Choroid plexus epithelial cell (primary cell): Measurements from ENCODE around the gene TRIM4.
A peak's percentile ranks its signal among the peaks of the same experiment; 100 is the strongest.

Experiments
- DNase-seq: peaks from one replicate; pipeline ENCODE4 v3.0.0-alpha.2; 2010; ENCODE audit warnings: low read depth
- H3K4me3 ChIP-seq: 2 replicates; pipeline ENCODE4 v1.5.1; 2011; ENCODE audit warnings: low read depth, mild to moderate bottlenecking, control low read depth, low read length, moderate library complexity
- CTCF ChIP-seq: conservative IDR thresholded peaks from 2 replicates; pipeline ENCODE4 v1.5.1; 2011; ENCODE audit warnings: low read depth, mild to moderate bottlenecking, control low read depth, inconsistent platforms, low read length, moderate library complexity

TRIM4 gene

DNA sequence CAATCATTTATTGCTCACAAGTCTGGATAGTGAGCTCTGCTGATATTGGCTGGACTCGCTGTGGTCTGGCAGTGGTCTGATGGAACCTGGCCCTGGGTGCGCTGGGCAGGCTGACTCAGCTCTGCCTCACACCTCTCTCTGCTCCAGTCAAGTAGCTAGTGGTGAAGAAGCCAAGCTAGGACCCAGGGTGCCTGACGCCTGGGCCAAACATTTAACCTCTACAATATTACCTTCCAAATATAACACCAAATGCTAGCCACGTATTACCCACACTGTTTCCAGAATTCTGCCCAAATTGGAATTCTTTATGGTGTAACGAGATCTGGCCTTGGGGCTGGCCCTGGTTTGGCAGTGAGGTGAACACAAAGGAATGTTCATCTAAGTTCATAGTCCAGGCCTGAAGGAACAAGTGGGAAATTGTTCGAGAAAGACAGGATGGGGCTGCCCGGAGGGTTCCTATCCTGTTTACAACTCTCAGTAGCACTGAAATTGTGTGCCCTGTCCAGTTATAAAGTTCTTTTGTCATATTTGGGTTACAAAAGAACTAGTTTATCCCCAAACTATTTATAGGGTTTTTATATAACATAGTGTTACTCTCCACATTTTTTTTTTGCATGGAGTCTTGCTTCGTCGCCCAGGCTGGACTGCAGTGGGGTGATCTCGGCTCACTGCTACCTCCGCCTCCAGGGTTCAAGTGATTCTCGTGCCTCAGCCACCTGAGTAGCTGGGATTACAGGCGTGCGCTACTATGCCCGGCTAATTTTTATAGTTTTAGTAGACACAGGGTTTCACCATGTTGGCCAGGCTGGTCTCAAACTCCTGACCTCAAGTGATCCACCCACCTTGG lies 58.8 kb downstream of the TRIM4 start:
- peak; percentile 74 for DNase-seq
- no peak overlapping the region for H3K4me3 ChIP-seq
- TF ChIP-seq CTCF: no peak

DNA sequence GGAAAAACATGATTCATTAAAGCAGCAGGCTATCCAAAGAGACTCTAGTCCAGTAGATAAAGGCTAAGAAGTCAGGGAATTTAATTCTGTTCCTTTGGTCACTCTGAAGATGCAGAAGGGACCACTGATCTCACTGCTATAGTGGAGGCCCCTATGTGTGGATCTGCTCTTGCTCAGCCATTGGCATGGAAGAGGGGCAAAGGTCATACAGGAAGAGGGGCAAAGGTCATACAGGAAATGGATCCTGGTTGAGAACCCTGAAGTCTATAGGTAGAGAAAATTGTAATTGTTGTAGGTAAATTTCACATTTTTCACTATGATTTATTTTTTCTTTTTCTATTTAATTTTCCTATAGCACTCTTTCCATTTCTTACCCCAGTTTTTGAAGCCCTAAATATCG lies 64.1 kb downstream of the TRIM4 start:
- no peak overlapping the region for H3K4me3 ChIP-seq
- TF ChIP-seq CTCF: no peak
- DNase-seq: no peak

DNA sequence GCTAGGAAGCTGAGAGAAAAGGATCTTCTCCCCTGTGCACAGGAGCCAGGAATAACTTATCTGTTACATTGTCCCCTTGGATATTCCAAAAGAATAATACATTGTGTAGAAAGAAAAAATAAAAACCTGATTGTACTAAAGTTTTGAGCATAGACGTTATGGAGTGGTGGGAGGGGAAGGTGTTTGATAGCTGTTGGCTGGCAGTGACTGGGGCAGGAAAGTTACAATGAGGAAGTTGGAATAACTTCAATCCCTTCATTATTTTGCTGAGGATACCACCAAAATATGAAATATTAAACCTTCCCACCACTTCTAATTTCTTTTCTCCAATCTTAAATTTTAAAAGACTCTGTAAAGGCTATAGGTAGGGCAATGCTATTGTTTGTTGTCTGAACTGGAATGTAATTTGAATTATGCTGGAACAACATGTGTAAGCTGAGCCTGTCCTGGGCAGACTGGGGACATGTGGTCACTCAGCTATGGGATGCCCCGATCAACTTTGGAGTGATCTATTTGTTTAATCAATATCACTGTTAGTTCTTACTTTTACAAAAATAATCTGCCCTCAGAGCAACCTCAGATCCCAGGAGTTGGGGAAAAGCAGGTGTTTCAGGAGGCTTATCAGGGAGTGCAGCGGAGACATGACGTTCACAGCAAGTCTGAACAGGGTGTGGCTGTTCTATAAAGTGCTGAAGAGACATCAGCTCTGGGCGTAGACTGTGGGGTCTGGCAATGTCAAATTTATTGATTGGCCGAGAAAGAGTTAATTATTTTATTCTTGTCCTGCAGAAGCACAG lies 70.7 kb downstream of the TRIM4 start:
- no peak for DNase-seq
- TF ChIP-seq CTCF: no peak
- no peak overlapping the region for H3K4me3 ChIP-seq

- no peak for TF ChIP-seq CTCF
- no peak overlapping the region for H3K4me3 ChIP-seq
- DNase-seq: no peak
Observed at GRCh38 chr7:99844328-99844727, 75.0 kb downstream of the TRIM4 start.

- no peak overlapping the region for H3K4me3 ChIP-seq
- no peak for TF ChIP-seq CTCF
- no peak for DNase-seq
Observed at GRCh38 chr7:99843808-99844207, 75.5 kb downstream of the TRIM4 start.

DNA sequence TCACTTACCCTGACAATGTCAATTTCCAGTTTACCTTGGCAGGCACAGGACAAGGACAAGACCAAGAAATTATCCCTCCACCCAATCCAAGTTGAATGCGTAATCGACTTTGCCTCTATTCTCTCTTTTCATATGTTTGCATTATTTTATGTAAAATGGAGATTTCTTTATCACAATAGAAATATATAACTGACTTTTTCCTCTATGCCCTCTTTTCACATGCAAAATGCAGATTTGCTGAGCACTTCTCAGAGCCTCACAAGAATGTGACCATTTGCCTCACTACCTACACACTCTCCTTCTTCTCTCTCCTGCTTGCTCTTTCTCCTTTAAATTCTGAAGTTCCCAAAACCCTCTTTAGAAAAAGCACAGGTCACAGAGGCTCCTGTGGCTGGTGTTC lies 76.4 kb downstream of the TRIM4 start:
- no peak overlapping the region for H3K4me3 ChIP-seq
- no peak for DNase-seq
- TF ChIP-seq CTCF: no peak
